ENCODE results near the gene SHANK3. TPM values are rescaled to one million over a fixed set of nuclear protein-coding genes. Genes with fewer than 3 reads are reported as not detected.

Gene SHANK3
- total and polyA plus RNA-seq, 2 donors from 2014 or later, result 8.8 to 40.5 TPM

GRCh38 chr22:50701076-50701419 is 28.4 kb downstream of the SHANK3 start:
- Histone ChIP-seq H3K9ac (ENCODE audit: low read length in 3 of 3) (no peak overlapping the region), H3K27me3 (ENCODE audit: control insufficient read depth, insufficient read depth, low read length) (no peaks in the 10 kb centered on the region), H3K9me3 (ENCODE audit: control insufficient read depth in 2 of 3, insufficient read depth in 1 of 3, low read length in 3 of 3) (no peaks in the 10 kb centered on the region), H3K36me3 (ENCODE audit: control insufficient read depth in 2 of 3, insufficient read depth in 3 of 3, low read length in 3 of 3) (peaks cover 0 to 6% (median 2%) of the 10 kb centered on the region in 3 donors), H3K4me1 (ENCODE audit: control insufficient read depth in 2 of 3, insufficient read depth in 2 of 3, low read depth in 1 of 3, low read length in 3 of 3) (peaks cover 0 to 27% (median 12%) of the 10 kb centered on the region in 3 donors), H3K27ac (ENCODE audit: low read depth in 2 of 2, low read length in 2 of 2) (peak overlapping the region; percentile 56 to 65), H3K4me3 (ENCODE audit: low read length in 3 of 3) (no peak overlapping the region)
- peak in 1 of 5 donors; percentile 63 for DNase-seq
- TF ChIP-seq CTCF (IDR thresholded peaks at IDR 0.05; ENCODE audit: borderline replicate concordance, extremely low read depth, insufficient read depth), result no peak
- FAIRE-seq, result no peak
- intact Hi-C loops (cut with DNase I), result no loop called here

- intact Hi-C loops (cut with DNase I), result no loop called here
- no peak overlapping the region for H3K4me3 ChIP-seq (ENCODE audit: low read length in 3 of 3)
- H3K9ac ChIP-seq (ENCODE audit: low read length in 3 of 3), result no peak overlapping the region
- no peak for FAIRE-seq
- peaks cover 0 to 6% (median 2%) of the 10 kb centered on the region in 3 donors for H3K36me3 ChIP-seq (ENCODE audit: control insufficient read depth in 2 of 3, insufficient read depth in 3 of 3, low read length in 3 of 3)
- H3K4me1 ChIP-seq (ENCODE audit: control insufficient read depth in 2 of 3, insufficient read depth in 2 of 3, low read depth in 1 of 3, low read length in 3 of 3), result peaks cover 0 to 27% (median 12%) of the 10 kb centered on the region in 3 donors
- DNase-seq, result peak in 2 of 5 donors; percentile 23 to 39
- H3K9me3 ChIP-seq (ENCODE audit: control insufficient read depth in 2 of 3, insufficient read depth in 1 of 3, low read length in 3 of 3), result no peaks in the 10 kb centered on the region
- no peaks in the 10 kb centered on the region for H3K27me3 ChIP-seq (ENCODE audit: control insufficient read depth, insufficient read depth, low read length)
- no peak for TF ChIP-seq CTCF (IDR thresholded peaks at IDR 0.05; ENCODE audit: borderline replicate concordance, extremely low read depth, insufficient read depth)
- H3K27ac ChIP-seq (ENCODE audit: low read depth in 2 of 2, low read length in 2 of 2), result no peak overlapping the region
These were observed 29.0 kb downstream of the SHANK3 start for GRCh38 chr22:50701428-50702154.

GRCh38 chr22:50702261-50702671 is 29.6 kb downstream of the SHANK3 start:
- intact Hi-C loops (cut with DNase I), result no loop called here
- Histone ChIP-seq H3K27ac (ENCODE audit: low read depth in 2 of 2, low read length in 2 of 2) (no peak overlapping the region), H3K9me3 (ENCODE audit: control insufficient read depth in 2 of 3, insufficient read depth in 1 of 3, low read length in 3 of 3) (no peaks in the 10 kb centered on the region), H3K27me3 (ENCODE audit: control insufficient read depth, insufficient read depth, low read length) (no peaks in the 10 kb centered on the region), H3K4me1 (ENCODE audit: control insufficient read depth in 2 of 3, insufficient read depth in 2 of 3, low read depth in 1 of 3, low read length in 3 of 3) (peaks cover 0 to 27% (median 12%) of the 10 kb centered on the region in 3 donors), H3K9ac (ENCODE audit: low read length in 3 of 3) (no peak overlapping the region), H3K4me3 (ENCODE audit: low read length in 3 of 3) (no peak overlapping the region), H3K36me3 (ENCODE audit: control insufficient read depth in 2 of 3, insufficient read depth in 3 of 3, low read length in 3 of 3) (peaks cover 0 to 6% (median 2%) of the 10 kb centered on the region in 3 donors)
- FAIRE-seq, result no peak
- TF ChIP-seq CTCF (IDR thresholded peaks at IDR 0.05; ENCODE audit: borderline replicate concordance, extremely low read depth, insufficient read depth), result no peak
- peak in 1 of 5 donors; percentile 18 for DNase-seq

All from kidney (tissue), 14 donors.